ENCODE results near the gene MAP3K9.

DNA sequence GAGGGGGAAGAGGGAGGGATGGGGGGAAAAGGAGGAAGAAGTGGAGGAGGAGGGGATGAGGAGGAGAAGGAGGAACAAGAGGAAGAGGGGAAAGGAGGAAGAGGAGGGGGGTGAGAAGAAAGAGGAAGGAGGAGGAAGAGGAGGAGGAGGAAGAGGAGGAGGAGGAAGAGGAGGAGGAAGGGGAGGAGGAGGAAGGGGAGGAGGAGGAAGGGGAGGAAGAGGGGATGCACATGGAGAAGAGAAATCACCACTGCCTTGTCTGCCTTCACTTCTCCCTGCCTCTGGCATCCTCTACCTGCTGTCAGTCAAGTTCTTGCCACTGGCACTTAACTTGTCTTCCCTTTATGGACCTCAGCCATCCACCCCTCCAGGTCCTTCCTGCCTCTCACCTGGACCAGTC lies 107.7 kb downstream of the MAP3K9 start:
- TF ChIP-seq, protein P1, sequence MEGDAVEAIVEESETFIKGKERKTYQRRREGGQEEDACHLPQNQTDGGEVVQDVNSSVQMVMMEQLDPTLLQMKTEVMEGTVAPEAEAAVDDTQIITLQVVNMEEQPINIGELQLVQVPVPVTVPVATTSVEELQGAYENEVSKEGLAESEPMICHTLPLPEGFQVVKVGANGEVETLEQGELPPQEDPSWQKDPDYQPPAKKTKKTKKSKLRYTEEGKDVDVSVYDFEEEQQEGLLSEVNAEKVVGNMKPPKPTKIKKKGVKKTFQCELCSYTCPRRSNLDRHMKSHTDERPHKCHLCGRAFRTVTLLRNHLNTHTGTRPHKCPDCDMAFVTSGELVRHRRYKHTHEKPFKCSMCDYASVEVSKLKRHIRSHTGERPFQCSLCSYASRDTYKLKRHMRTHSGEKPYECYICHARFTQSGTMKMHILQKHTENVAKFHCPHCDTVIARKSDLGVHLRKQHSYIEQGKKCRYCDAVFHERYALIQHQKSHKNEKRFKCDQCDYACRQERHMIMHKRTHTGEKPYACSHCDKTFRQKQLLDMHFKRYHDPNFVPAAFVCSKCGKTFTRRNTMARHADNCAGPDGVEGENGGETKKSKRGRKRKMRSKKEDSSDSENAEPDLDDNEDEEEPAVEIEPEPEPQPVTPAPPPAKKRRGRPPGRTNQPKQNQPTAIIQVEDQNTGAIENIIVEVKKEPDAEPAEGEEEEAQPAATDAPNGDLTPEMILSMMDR (IDR thresholded peaks at IDR 0.05; ENCODE audit: insufficient read depth, low read length, poor library complexity, severe bottlenecking): no peak
- no peak for TF ChIP-seq EZH2phosphoT487 (conservative IDR thresholded peaks at IDR 0.05; ENCODE audit: low read length)
